ENCODE results near the gene NFE2L1. TPM values are rescaled to one million over a fixed set of nuclear protein-coding genes. Genes with fewer than 3 reads are reported as not detected.

Gene NFE2L1
- total and polyA plus RNA-seq, 9 of the 15 experiments (the other 6 are each of a cell fraction or from before 2014, with no cell fraction given): 2.0 to 68.6 (median 39.7) TPM

DNA sequence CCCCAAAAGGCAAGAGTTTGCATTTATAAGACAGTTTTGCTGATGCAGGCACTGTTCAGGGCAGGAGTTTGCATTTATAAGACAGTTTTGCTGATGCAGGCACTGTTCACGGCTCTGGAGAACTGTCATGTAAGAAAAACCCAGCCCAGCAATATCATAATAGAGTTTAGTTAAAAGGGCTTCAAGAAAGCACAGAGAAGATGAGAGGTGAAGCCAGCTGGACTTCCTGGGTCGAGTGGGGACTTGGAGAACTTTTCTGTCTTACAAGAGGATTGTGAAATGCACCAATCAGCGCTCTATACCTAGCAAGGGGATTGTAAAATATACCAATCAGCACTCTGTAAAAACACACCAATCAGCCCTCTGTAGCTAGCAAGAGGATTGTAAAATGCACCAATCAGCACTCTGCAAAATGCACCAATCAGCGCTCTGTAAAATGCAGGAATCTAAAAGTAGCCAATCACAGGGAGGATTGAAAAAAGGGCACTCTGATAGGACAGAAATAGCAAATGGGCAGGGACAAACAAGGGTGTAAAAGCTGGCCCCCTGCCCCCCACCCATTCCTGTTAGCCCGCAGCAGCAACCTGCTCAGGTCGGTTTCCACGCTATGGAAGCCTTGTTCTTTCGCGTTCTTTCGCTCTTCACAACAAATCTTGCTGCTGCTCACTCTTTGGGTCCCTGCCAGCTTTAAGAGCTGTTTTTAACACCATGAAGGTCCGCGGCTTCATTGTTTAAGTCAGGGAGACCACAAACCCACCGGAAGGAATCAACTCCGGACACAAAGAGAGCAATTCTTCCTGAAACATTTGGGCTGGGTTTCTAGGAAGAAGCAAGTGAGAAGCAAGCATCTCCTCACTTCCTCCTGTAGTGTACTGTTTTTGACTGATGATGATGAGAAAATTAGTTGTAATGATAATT lies 54.9 kb downstream of the NFE2L1 start (continued):
- TF ChIP-seq, protein P1, sequence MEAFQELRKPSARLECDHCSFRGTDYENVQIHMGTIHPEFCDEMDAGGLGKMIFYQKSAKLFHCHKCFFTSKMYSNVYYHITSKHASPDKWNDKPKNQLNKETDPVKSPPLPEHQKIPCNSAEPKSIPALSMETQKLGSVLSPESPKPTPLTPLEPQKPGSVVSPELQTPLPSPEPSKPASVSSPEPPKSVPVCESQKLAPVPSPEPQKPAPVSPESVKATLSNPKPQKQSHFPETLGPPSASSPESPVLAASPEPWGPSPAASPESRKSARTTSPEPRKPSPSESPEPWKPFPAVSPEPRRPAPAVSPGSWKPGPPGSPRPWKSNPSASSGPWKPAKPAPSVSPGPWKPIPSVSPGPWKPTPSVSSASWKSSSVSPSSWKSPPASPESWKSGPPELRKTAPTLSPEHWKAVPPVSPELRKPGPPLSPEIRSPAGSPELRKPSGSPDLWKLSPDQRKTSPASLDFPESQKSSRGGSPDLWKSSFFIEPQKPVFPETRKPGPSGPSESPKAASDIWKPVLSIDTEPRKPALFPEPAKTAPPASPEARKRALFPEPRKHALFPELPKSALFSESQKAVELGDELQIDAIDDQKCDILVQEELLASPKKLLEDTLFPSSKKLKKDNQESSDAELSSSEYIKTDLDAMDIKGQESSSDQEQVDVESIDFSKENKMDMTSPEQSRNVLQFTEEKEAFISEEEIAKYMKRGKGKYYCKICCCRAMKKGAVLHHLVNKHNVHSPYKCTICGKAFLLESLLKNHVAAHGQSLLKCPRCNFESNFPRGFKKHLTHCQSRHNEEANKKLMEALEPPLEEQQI (IDR thresholded peaks at IDR 0.05): peak; percentile 85
- peak; percentile 80 for TF ChIP-seq ASH1L (IDR thresholded peaks at IDR 0.05; ENCODE audit: borderline replicate concordance, low read depth, partially characterized antibody)
- peak; percentile 39 for TF ChIP-seq NFYB (IDR thresholded peaks at IDR 0.05; ENCODE audit: extremely low read depth, insufficient read length)
- no peak for TF ChIP-seq ETS2 (tag; IDR thresholded peaks at IDR 0.05; ENCODE audit: borderline replicate concordance, poor library complexity, severe bottlenecking)
- peak; percentile 20 for TF ChIP-seq FOS (IDR thresholded peaks at IDR 0.05; ENCODE audit: extremely low read depth, insufficient read length)

DNA sequence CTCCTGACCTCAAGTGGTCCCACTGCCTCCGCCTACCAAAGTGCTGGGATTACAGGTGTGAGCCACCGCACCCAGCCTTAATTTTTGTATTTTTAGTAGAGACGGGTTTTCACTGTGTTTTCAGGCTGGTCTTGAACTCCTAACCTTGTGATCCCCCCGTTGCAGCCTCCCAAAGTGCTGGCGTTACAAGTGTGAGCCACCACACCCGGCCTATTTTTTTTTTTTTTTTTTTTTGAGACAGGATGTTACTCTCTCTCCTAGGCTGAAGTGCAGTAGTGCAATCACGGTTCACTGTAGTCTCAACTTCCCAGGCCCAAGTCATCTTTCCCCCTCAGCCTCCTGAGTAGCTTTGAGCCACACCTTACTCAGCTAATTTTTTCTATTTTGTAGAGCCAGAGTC lies 56.3 kb downstream of the NFE2L1 start:
- intact Hi-C loops (cut with micrococcal nuclease): no loop called here
- no peaks in the 10 kb centered on the region for H3K9me1 ChIP-seq (ENCODE audit: control insufficient read depth, insufficient read depth, low read length)
- BruUV-seq (replicated peaks): no TSS peak
- peaks cover 30% of the 10 kb centered on the region for H3K79me2 ChIP-seq (ENCODE audit: control insufficient read depth, insufficient read depth, low read length)
- in situ Hi-C loops (cut with MboI): no loop called here
- no peak for DNase-seq (ENCODE audit: extremely low read depth in 1 of 4, low spot score in 3 of 4)
- H4K20me1 ChIP-seq (replicated peaks; ENCODE audit: control insufficient read depth, insufficient read depth, low read length): no peaks in the 10 kb centered on the region
- POLR2A ChIA-PET: no interaction called here
- 0 out of 2 replicates have a peak, but pooled peaks cover 3% of the 10 kb centered on the region for H3K9me3 ChIP-seq (replicated peaks; ENCODE audit: control insufficient read depth, insufficient read depth, low read depth, low read length)
- TF ChIP-seq, protein P2, sequence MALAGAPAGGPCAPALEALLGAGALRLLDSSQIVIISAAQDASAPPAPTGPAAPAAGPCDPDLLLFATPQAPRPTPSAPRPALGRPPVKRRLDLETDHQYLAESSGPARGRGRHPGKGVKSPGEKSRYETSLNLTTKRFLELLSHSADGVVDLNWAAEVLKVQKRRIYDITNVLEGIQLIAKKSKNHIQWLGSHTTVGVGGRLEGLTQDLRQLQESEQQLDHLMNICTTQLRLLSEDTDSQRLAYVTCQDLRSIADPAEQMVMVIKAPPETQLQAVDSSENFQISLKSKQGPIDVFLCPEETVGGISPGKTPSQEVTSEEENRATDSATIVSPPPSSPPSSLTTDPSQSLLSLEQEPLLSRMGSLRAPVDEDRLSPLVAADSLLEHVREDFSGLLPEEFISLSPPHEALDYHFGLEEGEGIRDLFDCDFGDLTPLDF (CRISPR knock-in tag; IDR thresholded peaks at IDR 0.05): no peak
- 0 out of 2 replicates have a peak, but pooled peaks have one; percentile 14 for TF ChIP-seq ZNF316 (IDR thresholded peaks at IDR 0.05)
- CTCF ChIA-PET (ENCODE audit: low intra/inter-chr PET ratio): interaction anchor here (0.6 kb wide), 1 partner anchor 262 kb away, joined by 4 read pairs; no protein-coding TSS in a partner anchor
- no peak overlapping the region for H3K27ac ChIP-seq (ENCODE audit: extremely low read depth, low read depth, low read length)
- no peak overlapping the region for H2AFZ ChIP-seq (ENCODE audit: low read depth, low read length)
- H3K4me2 ChIP-seq (ENCODE audit: insufficient read depth, low read length): no peak overlapping the region
- WGBS (ENCODE audit: insufficient coverage, low coverage, missing lambda C conversion rate): 73% methylated on average over 5 of the region's 7 CpGs
- H3K27me3 ChIP-seq (ENCODE audit: control insufficient read depth in 2 of 2, insufficient read depth in 2 of 2, low read length in 2 of 2): no peaks in the 10 kb centered on the region
- FAIRE-seq: no peak
- H3K9ac ChIP-seq (ENCODE audit: insufficient read depth in 1 of 2, low read depth in 2 of 2, low read length in 2 of 2): no peak overlapping the region
- H3K4me3 ChIP-seq: no peak overlapping the region
- no peaks in the 10 kb centered on the region for H3K36me3 ChIP-seq (ENCODE audit: control insufficient read depth, insufficient read depth, low read length)
- peaks cover 3 to 35% of the 10 kb centered on the region in 2 experiments; a peak in 3 of 5 replicates for H3K4me1 ChIP-seq (replicated peaks in 1 of 2; ENCODE audit: control insufficient read depth in 2 of 2, insufficient read depth in 2 of 2, low read length in 2 of 2)
- no peak for ATAC-seq
